HG02938 (cell line): ENCODE data around the gene SYT1.
"Not testable (repeated sequence)": the region's sequence is repeated elsewhere in the genome, so short reads cannot be mapped to it uniquely, and the experiment has no call there.

Source experiments
- ATAC-seq: cut with Tn5 transposase; IDR thresholded peaks from one replicate; pipeline ENCODE4 v1.9.1; 2021; ENCODE audit warnings: mild to moderate bottlenecking, moderate library complexity; ENCODE audit not compliant: unreplicated experiment

Gene SYT1

GRCh38 chr12:78864403-78864869, at the start of gene SYT1:
Gene SYT1, plus strand, starts transcription at chr12:78864774.
- ATAC-seq, result peak; percentile 33

- no peak for ATAC-seq
These were observed 46.1 kb upstream of the SYT1 start for GRCh38 chr12:78818487-78818886.

- no peak for ATAC-seq
These were observed 43.6 kb upstream of the SYT1 start for GRCh38 chr12:78820946-78821345.

GRCh38 chr12:78824918-78825317, 39.7 kb upstream of the SYT1 start:
- ATAC-seq, result no peak

GRCh38 chr12:78829690-78830089, 34.9 kb upstream of the SYT1 start:
- no peak for ATAC-seq

- ATAC-seq, result no peak
These were observed 29.1 kb upstream of the SYT1 start for GRCh38 chr12:78835493-78835892.

GRCh38 chr12:78840518-78841019, 24.0 kb upstream of the SYT1 start:
- not testable (repeated sequence) for ATAC-seq

- no peak for ATAC-seq
These were observed 11.3 kb upstream of the SYT1 start for GRCh38 chr12:78853231-78853630.

- ATAC-seq, result peak; percentile 52
These were observed 832 bp upstream of the SYT1 start for GRCh38 chr12:78863482-78864402.

- ATAC-seq, result no peak
These were observed 393 bp downstream of the SYT1 start for GRCh38 chr12:78864870-78865463.

- ATAC-seq, result no peak
These were observed 942 bp downstream of the SYT1 start for GRCh38 chr12:78865516-78865915.

GRCh38 chr12:78866518-78866917, 1.9 kb downstream of the SYT1 start:
- ATAC-seq, result no peak

GRCh38 chr12:78870539-78870938, 6.0 kb downstream of the SYT1 start:
- no peak for ATAC-seq

- no peak for ATAC-seq
These were observed 7.0 kb downstream of the SYT1 start for GRCh38 chr12:78871566-78871965.

GRCh38 chr12:78878459-78878858, 13.9 kb downstream of the SYT1 start:
- no peak for ATAC-seq

- ATAC-seq, result no peak
These were observed 14.3 kb downstream of the SYT1 start for GRCh38 chr12:78878866-78879265.

GRCh38 chr12:78880078-78880477, 15.5 kb downstream of the SYT1 start:
- no peak for ATAC-seq

- ATAC-seq, result no peak
These were observed 17.1 kb downstream of the SYT1 start for GRCh38 chr12:78881685-78882084.

- no peak for ATAC-seq
These were observed 20.9 kb downstream of the SYT1 start for GRCh38 chr12:78885466-78885865.

- no peak for ATAC-seq
These were observed 22.3 kb downstream of the SYT1 start for GRCh38 chr12:78886719-78887407.

- no peak for ATAC-seq
These were observed 22.9 kb downstream of the SYT1 start for GRCh38 chr12:78887444-78887843.
